Activated CD8-positive, alpha-beta T cell treated with anti-CD3 and anti-CD28 coated beads, Interleukin-2, amount 10 ng/mL, durations not matched to agents 7 days and 5 days (primary cell): ENCODE data around the gene TNFRSF12A. TPM values are rescaled to one million over a fixed set of nuclear protein-coding genes. Genes with fewer than 3 reads are reported as not detected.

Source experiments
- ATAC-seq: fragments of 150-1000 bp; cut with Tn5 transposase; one replicate; pipeline ENCODE4 v1.10.0; 2021; ENCODE audit warnings: moderate library complexity
- CTCF ChIA-PET: fragments of 350-600 bp; sonication (Branson Sonifier 250); formaldehyde crosslinking; loops from one replicate; lab custom pipeline; 2021; ENCODE audit warnings: antibody characterized with exemption; lab: Charles Lee
- POLR2A ChIA-PET: fragments of 350-600 bp; sonication (Branson Sonifier 250); formaldehyde crosslinking; loops from one replicate; lab custom pipeline; 2021; ENCODE audit warnings: antibody characterized with exemption; lab: Charles Lee
- DNase-seq: peaks from one replicate; pipeline ENCODE4 v3.0.0-alpha.2; 2020
- H3K27ac Mint-ChIP-seq: one replicate; pipeline ENCODE4 v1.8.0; 2021; ENCODE audit warnings: mild to moderate bottlenecking, mixed read lengths
- H3K27me3 Mint-ChIP-seq: one replicate; pipeline ENCODE4 v1.8.0; 2021; ENCODE audit warnings: low read depth, mixed read lengths
- H3K36me3 Mint-ChIP-seq: one replicate; pipeline ENCODE4 v1.8.0; 2021; ENCODE audit warnings: low read depth, mixed read lengths
- H3K4me1 Mint-ChIP-seq: one replicate; pipeline ENCODE4 v1.8.0; 2021; ENCODE audit warnings: low read depth, mixed read lengths
- H3K4me3 Mint-ChIP-seq: one replicate; pipeline ENCODE4 v1.8.0; 2021; ENCODE audit warnings: mild to moderate bottlenecking, mixed read lengths
- H3K9me3 Mint-ChIP-seq: one replicate; pipeline ENCODE4 v1.8.0; 2022; ENCODE audit warnings: mixed read lengths; ENCODE audit not compliant: insufficient read depth
- total RNA-seq, 2 experiments: library from RNA; stranded (reverse); gene quantifications; one replicate each; pipeline ENCODE4 v1.2.3, GENCODE V29; 2021

Gene TNFRSF12A
- total RNA-seq, 2 experiments from 2014 or later, result 4.2 to 4.7 TPM

DNA sequence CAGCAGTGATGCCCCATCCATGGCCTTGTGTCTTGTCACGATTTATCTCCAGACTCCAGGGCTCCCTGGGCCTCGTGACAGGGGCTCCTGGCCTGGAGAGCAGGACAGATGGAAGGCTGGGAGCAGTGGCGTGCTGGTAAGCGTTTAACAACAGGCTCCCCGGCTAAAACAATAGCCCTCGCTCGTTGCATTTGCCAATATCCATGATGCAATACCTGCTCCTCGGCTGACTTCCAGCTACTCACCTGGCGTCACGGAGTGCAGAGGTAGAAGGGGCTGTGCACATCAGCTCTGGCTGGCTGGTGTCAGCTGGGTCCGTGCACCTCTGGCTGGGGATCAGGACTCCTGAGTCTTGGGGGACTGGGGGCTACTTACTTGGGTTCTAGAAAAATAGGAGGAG lies 18.1 kb downstream of the TNFRSF12A start:
- DNase-seq (no peak), ATAC-seq (no peak)
- no peak overlapping the region for H3K4me3 Mint-ChIP-seq
- ChIA-PET CTCF (interaction anchor here (0.9 to 16.3 kb wide), 5 partner anchors 7 to 91 kb away, joined by 3 to 270 read pairs (median 6); no protein-coding TSS in a partner anchor), POLR2A (interaction anchor here (2.6 kb wide), 1 partner anchor 11 kb away, joined by 7 read pairs; no protein-coding TSS in a partner anchor)
- peaks cover 58% of the 10 kb centered on the region for H3K27me3 Mint-ChIP-seq
- H3K9me3 Mint-ChIP-seq, result no peaks in the 10 kb centered on the region
- H3K27ac Mint-ChIP-seq, result no peak overlapping the region
- no peaks in the 10 kb centered on the region for H3K36me3 Mint-ChIP-seq
- H3K4me1 Mint-ChIP-seq, result peaks cover 10% of the 10 kb centered on the region

DNA sequence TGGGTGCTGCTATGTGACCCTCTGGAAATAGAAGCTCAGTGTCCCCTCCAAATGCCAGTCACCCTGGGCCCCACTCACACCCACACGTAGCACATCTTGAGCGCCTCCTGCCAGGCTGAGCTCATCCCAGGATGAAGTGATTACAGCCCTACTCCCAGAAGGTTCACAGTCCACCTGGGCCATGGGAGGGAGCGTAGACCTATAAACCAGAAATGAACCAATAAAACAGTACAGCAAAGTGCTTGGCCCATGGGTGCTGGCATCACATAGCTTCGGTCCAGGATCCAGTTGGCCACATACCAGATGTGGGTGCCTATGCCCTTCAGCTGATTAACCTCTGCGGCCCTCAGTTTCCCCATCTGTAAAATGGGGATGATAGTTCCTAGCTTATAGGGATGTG lies 18.7 kb downstream of the TNFRSF12A start:
- POLR2A ChIA-PET, result interaction anchor here (0.8 to 2.6 kb wide), 3 partner anchors 10 to 96 kb away, joined by 3 to 7 read pairs (median 3); partner anchors contain the start of gene ZNF213
- Mint-ChIP-seq H3K36me3 (peaks cover 1% of the 10 kb centered on the region), H3K4me3 (no peak overlapping the region), H3K4me1 (peaks cover 8% of the 10 kb centered on the region), H3K27me3 (peaks cover 58% of the 10 kb centered on the region), H3K9me3 (no peaks in the 10 kb centered on the region), H3K27ac (no peak overlapping the region)
- CTCF ChIA-PET, result interaction anchor here (0.9 to 16.3 kb wide), 6 partner anchors 8 to 91 kb away, joined by 3 to 270 read pairs (median 6); no protein-coding TSS in a partner anchor
- no peak for DNase-seq
- no peak for ATAC-seq

DNA sequence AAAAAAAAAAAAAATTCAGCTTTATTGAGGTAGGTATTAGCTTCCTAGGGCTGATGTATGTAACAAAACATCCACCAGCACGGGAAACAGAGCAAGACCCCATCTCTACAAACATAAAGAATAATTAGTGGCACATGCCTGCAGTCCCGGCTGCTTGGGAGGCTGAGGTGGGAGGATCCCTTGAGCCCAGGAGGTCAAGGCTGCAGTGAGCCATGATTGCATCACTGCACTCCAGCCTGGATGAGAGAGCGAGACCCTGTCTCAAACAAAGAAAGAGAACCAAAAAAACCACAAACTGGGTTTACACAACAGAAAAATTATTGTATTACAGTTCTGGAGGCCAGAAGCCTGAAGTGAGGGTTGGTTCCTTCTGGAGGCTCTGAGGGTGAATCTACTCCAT lies 22.2 kb downstream of the TNFRSF12A start:
- DNase-seq, result no peak
- CTCF ChIA-PET, result interaction anchor here (1.3 to 16.3 kb wide), 3 partner anchors 11 to 87 kb away, joined by 7 to 270 read pairs (median 7); no protein-coding TSS in a partner anchor
- Mint-ChIP-seq H3K27me3 (peaks cover 49% of the 10 kb centered on the region), H3K9me3 (no peaks in the 10 kb centered on the region), H3K36me3 (peaks cover 14% of the 10 kb centered on the region), H3K4me1 (peaks cover 15% of the 10 kb centered on the region), H3K27ac (no peak overlapping the region), H3K4me3 (no peak overlapping the region)
- POLR2A ChIA-PET, result interaction anchor here (1.0 to 2.9 kb wide), 5 partner anchors 9 to 87 kb away, joined by 3 to 15 read pairs (median 4); no protein-coding TSS in a partner anchor
- ATAC-seq, result no peak

DNA sequence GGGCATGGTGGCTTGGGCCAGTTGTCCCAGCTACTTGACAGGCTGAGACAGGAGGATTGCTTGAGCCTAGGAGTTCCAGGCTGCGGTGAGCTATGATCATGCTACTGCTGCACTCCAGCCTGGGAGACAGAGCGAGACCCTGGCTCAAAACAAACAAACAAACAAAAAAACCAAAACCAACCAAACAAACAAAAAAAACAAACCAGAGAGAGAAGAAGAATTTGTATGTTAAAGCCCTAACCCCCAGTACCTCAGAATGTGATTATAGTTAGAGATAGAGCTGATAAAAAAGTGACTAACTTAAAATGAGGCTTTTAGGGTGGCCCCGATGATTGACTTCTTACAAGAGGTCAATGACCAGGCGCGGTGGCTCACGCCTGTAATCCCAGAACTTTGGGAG lies 24.5 kb downstream of the TNFRSF12A start:
- peaks cover 34% of the 10 kb centered on the region for H3K27me3 Mint-ChIP-seq
- H3K36me3 Mint-ChIP-seq, result peaks cover 27% of the 10 kb centered on the region
- H3K27ac Mint-ChIP-seq, result peak overlapping the region; percentile 78
- H3K9me3 Mint-ChIP-seq, result no peaks in the 10 kb centered on the region
- peak overlapping the region; percentile 83 for H3K4me3 Mint-ChIP-seq
- ATAC-seq (no peak), DNase-seq (no peak)
- ChIA-PET POLR2A (interaction anchor here (1.3 to 2.9 kb wide), 3 partner anchors 10 to 91 kb away, joined by 4 to 15 read pairs (median 5); partner anchors contain the start of gene ZNF213), CTCF (interaction anchor here (16.3 kb wide), 1 partner anchor 14 kb away, joined by 270 read pairs; no protein-coding TSS in a partner anchor)
- peaks cover 38% of the 10 kb centered on the region for H3K4me1 Mint-ChIP-seq

GRCh38 chr16:3045758-3046640 lies 25.8 kb downstream of the TNFRSF12A start, which contains the start of gene MMP25:
Gene MMP25, plus strand, starts transcription at chr16:3046561. Its CDS starts 357 bp downstream, at chr16:3046918.
- H3K4me3 Mint-ChIP-seq, result peak within 1 kb of the TSS; percentile 83
- H3K9me3 Mint-ChIP-seq, result no peaks in the 10 kb centered on the region
- H3K4me1 Mint-ChIP-seq, result peaks cover 51% of the 10 kb centered on the region
- POLR2A ChIA-PET, result interaction anchor here (1.0 to 1.4 kb wide), 4 partner anchors 11 to 83 kb away, joined by 3 to 5 read pairs (median 4); no protein-coding TSS in a partner anchor
- peaks cover 32% of the 10 kb centered on the region for H3K27me3 Mint-ChIP-seq
- peak; percentile 43 for ATAC-seq
- peaks cover 40% of the 10 kb centered on the region for H3K36me3 Mint-ChIP-seq
- peak; percentile 44 for DNase-seq
- H3K27ac Mint-ChIP-seq, result peak within 1 kb of the TSS; percentile 90
- CTCF ChIA-PET, result interaction anchor here (0.8 to 16.3 kb wide), 6 partner anchors 12 to 86 kb away, joined by 3 to 270 read pairs (median 4); no protein-coding TSS in a partner anchor

- H3K4me3 Mint-ChIP-seq, result peak overlapping the region; percentile 83
- POLR2A ChIA-PET, result interaction anchor here (0.8 to 2.4 kb wide), 4 partner anchors 11 to 87 kb away, joined by 3 to 19 read pairs (median 6); partner anchors contain the start of genes HCFC1R1, THOC6 and ZNF213
- H3K4me1 Mint-ChIP-seq, result peaks cover 59% of the 10 kb centered on the region
- CTCF ChIA-PET, result interaction anchor here (0.6 to 16.3 kb wide), 4 partner anchors 12 to 174 kb away, joined by 3 to 270 read pairs (median 24); no protein-coding TSS in a partner anchor
- no peaks in the 10 kb centered on the region for H3K9me3 Mint-ChIP-seq
- H3K27ac Mint-ChIP-seq, result peak overlapping the region; percentile 90
- ATAC-seq, result peak; percentile 42
- peaks cover 47% of the 10 kb centered on the region for H3K36me3 Mint-ChIP-seq
- H3K27me3 Mint-ChIP-seq, result peaks cover 32% of the 10 kb centered on the region
- peak; percentile 53 for DNase-seq
Observed at GRCh38 chr16:3046641-3047386, 26.6 kb downstream of the TNFRSF12A start.

DNA sequence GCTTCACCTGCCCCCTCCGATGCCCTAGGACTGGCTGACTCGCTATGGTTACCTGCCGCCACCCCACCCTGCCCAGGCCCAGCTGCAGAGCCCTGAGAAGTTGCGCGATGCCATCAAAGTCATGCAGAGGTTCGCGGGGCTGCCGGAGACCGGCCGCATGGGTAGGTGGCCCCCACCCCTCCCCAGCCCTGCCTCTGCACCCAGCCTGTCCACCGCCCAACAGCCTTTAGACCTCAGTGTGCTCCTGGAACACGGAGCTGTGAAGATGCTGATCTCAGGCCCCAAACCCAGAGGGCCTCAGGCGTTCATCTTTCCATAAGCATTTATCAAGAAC lies 27.2 kb downstream of the TNFRSF12A start:
- ChIA-PET POLR2A (interaction anchor here (0.8 to 2.4 kb wide), 5 partner anchors 10 to 102 kb away, joined by 3 to 19 read pairs (median 4); partner anchors contain the start of genes HCFC1R1, THOC6 and ZNF213), CTCF (interaction anchor here (0.6 to 16.3 kb wide), 7 partner anchors 12 to 175 kb away, joined by 3 to 270 read pairs (median 4); no protein-coding TSS in a partner anchor)
- Mint-ChIP-seq H3K4me1 (peaks cover 64% of the 10 kb centered on the region), H3K4me3 (peak overlapping the region; percentile 83), H3K27me3 (peaks cover 32% of the 10 kb centered on the region), H3K36me3 (peaks cover 51% of the 10 kb centered on the region), H3K27ac (peak overlapping the region; percentile 90), H3K9me3 (no peaks in the 10 kb centered on the region)
- DNase-seq (peak; percentile 46), ATAC-seq (no peak)

DNA sequence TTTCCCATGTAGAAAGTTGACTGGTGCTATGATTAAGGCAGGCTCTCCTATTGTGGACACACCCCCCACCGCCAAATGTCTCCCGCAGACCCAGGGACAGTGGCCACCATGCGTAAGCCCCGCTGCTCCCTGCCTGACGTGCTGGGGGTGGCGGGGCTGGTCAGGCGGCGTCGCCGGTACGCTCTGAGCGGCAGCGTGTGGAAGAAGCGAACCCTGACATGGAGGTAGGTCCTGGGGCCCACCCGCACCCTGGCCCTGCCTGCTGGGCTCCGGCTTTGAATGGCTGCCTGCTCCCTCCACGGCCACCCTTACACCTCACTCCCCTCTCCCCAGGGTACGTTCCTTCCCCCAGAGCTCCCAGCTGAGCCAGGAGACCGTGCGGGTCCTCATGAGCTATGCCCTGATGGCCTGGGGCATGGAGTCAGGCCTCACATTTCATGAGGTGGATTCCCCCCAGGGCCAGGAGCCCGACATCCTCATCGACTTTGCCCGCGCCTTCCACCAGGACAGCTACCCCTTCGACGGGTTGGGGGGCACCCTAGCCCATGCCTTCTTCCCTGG lies 29.8 kb downstream of the TNFRSF12A start:
- no peaks in the 10 kb centered on the region for H3K9me3 Mint-ChIP-seq
- H3K27me3 Mint-ChIP-seq, result peaks cover 14% of the 10 kb centered on the region
- peak overlapping the region; percentile 70 for H3K27ac Mint-ChIP-seq
- peaks cover 75% of the 10 kb centered on the region for H3K4me1 Mint-ChIP-seq
- H3K4me3 Mint-ChIP-seq, result peak overlapping the region; percentile 38
- DNase-seq (no peak), ATAC-seq (no peak)
- peaks cover 64% of the 10 kb centered on the region for H3K36me3 Mint-ChIP-seq
- POLR2A ChIA-PET, result interaction anchor here (1.0 to 2.3 kb wide), 3 partner anchors 11 to 80 kb away, joined by 3 to 7 read pairs (median 3); no protein-coding TSS in a partner anchor
- CTCF ChIA-PET, result interaction anchor here (1.1 to 16.3 kb wide), 4 partner anchors 9 to 80 kb away, joined by 4 to 270 read pairs (median 20); no protein-coding TSS in a partner anchor

GRCh38 chr16:3050487-3050886 lies 30.3 kb downstream of the TNFRSF12A start:
- peak overlapping the region; percentile 38 for H3K4me3 Mint-ChIP-seq
- CTCF ChIA-PET, result interaction anchor here (1.6 to 16.3 kb wide), 3 partner anchors 8 to 28 kb away, joined by 4 to 270 read pairs (median 32); no protein-coding TSS in a partner anchor
- DNase-seq, result no peak
- no peaks in the 10 kb centered on the region for H3K9me3 Mint-ChIP-seq
- peaks cover 10% of the 10 kb centered on the region for H3K27me3 Mint-ChIP-seq
- peaks cover 76% of the 10 kb centered on the region for H3K4me1 Mint-ChIP-seq
- ATAC-seq, result no peak
- peaks cover 65% of the 10 kb centered on the region for H3K36me3 Mint-ChIP-seq
- peak overlapping the region; percentile 70 for H3K27ac Mint-ChIP-seq
- POLR2A ChIA-PET, result interaction anchor here (1.0 to 1.3 kb wide), 2 partner anchors 15 to 23 kb away, joined by 3 to 4 read pairs; partner anchors contain the start of gene IL32

DNA sequence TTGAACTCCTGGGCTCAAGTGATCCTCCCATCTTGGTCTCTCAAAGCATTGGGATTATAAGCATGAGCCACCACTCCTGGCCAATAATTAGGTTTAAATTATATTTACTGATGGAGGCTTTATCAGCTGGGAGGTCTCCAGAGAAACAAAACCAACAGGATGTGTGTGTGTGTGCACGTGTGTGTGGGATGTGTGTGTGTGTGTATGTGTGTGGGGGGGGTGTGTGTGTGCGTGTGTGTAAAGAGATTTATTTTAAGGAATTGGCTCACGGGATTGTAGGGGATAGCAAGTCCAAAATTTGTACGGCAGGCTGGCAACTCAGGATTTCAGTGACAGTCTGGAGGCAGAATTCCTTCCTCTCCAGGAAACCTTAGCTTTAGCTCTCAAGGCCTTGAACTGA lies 30.8 kb downstream of the TNFRSF12A start:
- Mint-ChIP-seq H3K4me1 (peaks cover 79% of the 10 kb centered on the region), H3K36me3 (peaks cover 69% of the 10 kb centered on the region)
- CTCF ChIA-PET, result interaction anchor here (0.8 to 16.3 kb wide), 4 partner anchors 20 to 79 kb away, joined by 3 to 270 read pairs (median 4); no protein-coding TSS in a partner anchor

More for the DNA sequence above, 30.8 kb downstream of the TNFRSF12A start:
- H3K4me3 Mint-ChIP-seq, result peak overlapping the region; percentile 38
- H3K27me3 Mint-ChIP-seq, result peaks cover 10% of the 10 kb centered on the region
- H3K9me3 Mint-ChIP-seq, result no peaks in the 10 kb centered on the region
- ATAC-seq (no peak), DNase-seq (no peak)
- peak overlapping the region; percentile 70 for H3K27ac Mint-ChIP-seq
- POLR2A ChIA-PET, result interaction anchor here (1.2 to 1.3 kb wide), 2 partner anchors 14 to 26 kb away, joined by 3 to 4 read pairs; partner anchors contain the start of gene IL32
